ENCODE data around the gene AFMID.

DNA sequence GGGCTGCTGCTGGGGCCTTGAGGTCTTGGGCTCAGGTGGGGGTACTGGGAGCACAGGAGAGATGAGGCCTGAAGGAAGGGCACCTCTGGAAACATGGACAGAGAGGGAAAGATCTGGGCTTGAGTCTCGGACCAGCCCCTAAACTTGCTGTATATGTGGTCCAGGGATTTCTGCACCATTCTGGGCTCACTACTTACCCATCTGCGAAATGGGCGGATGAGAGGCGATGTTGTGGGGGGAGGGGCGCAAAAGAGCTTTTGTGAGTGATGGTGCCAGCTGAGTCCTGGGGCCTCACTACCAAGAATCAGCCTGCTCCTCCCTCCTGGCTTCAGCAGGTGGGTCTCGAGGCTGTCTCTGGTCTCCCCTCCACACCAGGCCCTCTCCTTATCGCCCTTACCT is 40.7 kb upstream of the AFMID start:
- TF ChIP-seq, protein P1, sequence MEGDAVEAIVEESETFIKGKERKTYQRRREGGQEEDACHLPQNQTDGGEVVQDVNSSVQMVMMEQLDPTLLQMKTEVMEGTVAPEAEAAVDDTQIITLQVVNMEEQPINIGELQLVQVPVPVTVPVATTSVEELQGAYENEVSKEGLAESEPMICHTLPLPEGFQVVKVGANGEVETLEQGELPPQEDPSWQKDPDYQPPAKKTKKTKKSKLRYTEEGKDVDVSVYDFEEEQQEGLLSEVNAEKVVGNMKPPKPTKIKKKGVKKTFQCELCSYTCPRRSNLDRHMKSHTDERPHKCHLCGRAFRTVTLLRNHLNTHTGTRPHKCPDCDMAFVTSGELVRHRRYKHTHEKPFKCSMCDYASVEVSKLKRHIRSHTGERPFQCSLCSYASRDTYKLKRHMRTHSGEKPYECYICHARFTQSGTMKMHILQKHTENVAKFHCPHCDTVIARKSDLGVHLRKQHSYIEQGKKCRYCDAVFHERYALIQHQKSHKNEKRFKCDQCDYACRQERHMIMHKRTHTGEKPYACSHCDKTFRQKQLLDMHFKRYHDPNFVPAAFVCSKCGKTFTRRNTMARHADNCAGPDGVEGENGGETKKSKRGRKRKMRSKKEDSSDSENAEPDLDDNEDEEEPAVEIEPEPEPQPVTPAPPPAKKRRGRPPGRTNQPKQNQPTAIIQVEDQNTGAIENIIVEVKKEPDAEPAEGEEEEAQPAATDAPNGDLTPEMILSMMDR (IDR thresholded peaks at IDR 0.05 in 4 of 5, conservative IDR thresholded peaks at IDR 0.05 in 1 of 5): no peak
- TF ChIP-seq POLR2A (IDR thresholded peaks at IDR 0.05): no peak
